GM18517 (cell line): ENCODE results near the gene TUT7.
A peak's percentile ranks its signal among the peaks of the same experiment; 100 is the strongest.
"Not testable (repeated sequence)": the region's sequence is repeated elsewhere in the genome, so short reads cannot be mapped to it uniquely, and the experiment has no call there.

Source experiments
- ATAC-seq: cut with Tn5 transposase; IDR thresholded peaks from one replicate; pipeline ENCODE4 v1.9.1; 2021; ENCODE audit warnings: mild to moderate bottlenecking, moderate library complexity; ENCODE audit not compliant: unreplicated experiment

Gene TUT7

GRCh38 chr9:86354011-86354817 lies at the start of gene TUT7:
TSS of gene TUT7 (minus strand) at chr9:86354410. CDS start at chr9:86353199, 1,211 bp downstream.
- peak; percentile 70 for ATAC-seq

GRCh38 chr9:86402591-86402990 lies 48.4 kb upstream of the TUT7 start:
- ATAC-seq, result no peak

DNA sequence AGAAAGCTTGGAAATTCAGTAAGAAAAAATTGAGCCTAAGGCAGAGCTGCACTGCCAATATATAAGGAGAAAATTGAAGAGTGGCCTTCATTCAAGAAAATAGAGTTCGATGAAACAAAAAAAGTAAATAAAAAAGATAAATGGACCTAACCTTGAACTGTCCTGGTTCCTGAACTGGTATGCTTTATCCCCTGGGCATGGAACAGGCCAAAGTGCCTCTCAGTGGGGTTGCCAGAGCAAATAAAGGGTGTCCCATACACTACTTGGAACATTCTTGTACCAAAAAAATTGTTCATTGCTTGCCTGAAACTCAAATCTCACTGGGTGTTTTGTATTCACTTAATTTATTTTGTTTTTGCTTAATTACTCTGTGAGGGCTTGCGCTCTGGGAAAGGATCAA lies 42.2 kb upstream of the TUT7 start:
- ATAC-seq, result no peak

- not testable (repeated sequence) for ATAC-seq
Measured at GRCh38 chr9:86390184-86390583, 36.0 kb upstream of the TUT7 start.

- no peak for ATAC-seq
Measured at GRCh38 chr9:86389628-86390027, 35.4 kb upstream of the TUT7 start.

DNA sequence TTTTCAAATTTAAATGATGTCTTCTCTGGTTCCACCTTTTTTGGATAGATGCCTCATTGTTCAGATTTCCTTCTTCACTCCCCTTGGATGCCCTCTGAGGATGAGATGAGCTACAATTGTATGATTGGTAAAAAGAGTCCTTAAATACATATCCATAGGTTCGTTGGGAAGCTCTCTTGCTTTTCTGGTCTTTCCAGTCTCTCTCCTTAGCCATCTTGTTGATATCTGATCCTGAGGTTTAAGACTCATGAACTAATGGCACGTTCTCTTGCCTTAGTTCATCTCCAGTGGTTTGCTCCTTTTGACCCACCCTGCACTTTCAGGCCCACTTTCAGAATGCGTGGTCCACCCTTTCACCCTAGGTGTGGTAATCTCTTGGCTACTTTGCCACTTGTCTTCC lies 33.2 kb upstream of the TUT7 start:
- ATAC-seq, result no peak

DNA sequence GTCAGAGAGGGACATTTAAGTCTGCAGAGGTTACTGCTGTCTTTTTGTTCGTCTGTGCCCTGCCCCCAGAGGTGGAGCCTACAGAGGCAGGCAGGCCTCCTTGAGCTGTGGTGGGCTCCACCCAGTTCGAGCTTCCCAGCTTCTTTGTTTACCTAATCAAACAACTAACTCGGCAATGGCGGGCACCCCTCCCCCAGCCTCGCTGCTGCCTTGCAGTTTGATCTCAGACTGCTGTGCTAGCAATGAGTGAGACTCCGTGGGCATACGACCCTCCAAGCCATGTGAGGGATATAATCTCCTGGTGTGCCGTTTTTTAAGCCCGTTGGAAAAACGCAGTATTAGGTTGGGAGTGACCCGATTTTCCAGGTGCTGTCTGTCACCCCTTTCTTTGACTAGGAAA lies 28.8 kb upstream of the TUT7 start:
- ATAC-seq, result not testable (repeated sequence)

GRCh38 chr9:86376016-86376415 lies 21.8 kb upstream of the TUT7 start:
- no peak for ATAC-seq

DNA sequence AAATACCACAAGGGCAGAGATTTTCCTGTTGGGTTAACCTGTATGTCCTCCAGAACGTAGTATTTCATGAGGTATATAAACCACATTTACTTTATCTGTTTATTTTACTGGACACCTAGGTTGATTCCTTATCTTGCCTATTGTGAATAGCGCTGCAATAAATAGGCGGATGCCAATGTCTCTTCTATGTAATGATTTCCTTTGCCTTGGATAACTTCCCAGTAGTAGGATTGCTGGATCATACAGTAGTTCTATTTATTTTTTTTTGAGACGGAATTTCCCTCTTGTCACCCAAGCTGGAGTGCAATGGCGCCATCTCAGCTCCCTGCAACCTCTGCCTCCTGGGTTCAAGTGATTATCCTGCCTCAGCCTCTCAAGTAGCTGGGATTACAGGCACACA lies 15.6 kb upstream of the TUT7 start:
- no peak for ATAC-seq

DNA sequence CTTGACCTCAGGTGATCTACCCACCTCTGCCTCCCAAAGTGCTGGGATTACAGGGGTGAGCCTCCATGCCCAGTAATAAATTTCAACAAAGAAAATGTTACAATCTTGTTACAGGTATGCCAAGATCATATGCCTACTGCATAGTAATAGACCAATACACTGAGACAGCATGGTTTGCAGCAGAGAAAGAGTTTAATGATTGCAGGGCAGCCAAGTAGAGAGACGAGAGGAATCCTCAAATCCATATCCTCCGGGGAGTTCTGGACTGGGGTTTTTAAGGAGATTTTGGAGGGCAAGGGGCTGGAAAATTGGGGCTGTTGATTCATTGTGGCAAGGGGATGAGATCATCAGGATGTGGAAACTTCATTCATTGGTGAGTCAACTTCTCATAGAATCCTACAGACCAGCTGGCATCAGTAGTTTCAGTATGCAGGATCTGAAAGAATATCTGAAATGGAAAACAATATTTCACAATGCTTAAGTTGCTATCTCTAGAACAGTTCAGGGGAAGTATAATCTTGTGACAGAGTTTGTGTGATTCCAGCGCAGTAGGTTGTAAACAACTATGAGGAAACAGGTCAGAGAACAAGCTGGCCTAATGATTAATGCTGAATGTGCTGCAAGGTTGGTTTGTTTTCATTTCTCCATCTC lies 14.8 kb upstream of the TUT7 start:
- no peak for ATAC-seq

DNA sequence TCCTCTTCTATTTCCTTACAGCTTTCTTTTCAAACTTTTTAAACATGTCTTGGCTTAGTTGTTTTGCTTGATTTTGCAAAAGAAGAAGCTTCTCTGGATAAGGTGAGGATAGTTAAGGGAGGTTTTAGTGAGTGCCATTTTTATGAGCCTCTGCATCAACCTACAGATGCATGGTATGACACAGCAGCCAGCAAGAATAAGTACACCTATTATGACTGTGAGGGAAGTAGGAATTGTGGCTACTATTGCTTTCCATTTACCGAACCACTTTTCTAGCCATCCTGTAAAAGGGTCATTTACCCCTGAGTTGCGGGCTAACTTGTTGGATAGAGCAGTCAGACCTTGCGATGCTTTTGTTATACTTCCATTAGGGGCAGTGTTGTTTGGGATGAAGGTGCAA lies 7.0 kb upstream of the TUT7 start:
- no peak for ATAC-seq

DNA sequence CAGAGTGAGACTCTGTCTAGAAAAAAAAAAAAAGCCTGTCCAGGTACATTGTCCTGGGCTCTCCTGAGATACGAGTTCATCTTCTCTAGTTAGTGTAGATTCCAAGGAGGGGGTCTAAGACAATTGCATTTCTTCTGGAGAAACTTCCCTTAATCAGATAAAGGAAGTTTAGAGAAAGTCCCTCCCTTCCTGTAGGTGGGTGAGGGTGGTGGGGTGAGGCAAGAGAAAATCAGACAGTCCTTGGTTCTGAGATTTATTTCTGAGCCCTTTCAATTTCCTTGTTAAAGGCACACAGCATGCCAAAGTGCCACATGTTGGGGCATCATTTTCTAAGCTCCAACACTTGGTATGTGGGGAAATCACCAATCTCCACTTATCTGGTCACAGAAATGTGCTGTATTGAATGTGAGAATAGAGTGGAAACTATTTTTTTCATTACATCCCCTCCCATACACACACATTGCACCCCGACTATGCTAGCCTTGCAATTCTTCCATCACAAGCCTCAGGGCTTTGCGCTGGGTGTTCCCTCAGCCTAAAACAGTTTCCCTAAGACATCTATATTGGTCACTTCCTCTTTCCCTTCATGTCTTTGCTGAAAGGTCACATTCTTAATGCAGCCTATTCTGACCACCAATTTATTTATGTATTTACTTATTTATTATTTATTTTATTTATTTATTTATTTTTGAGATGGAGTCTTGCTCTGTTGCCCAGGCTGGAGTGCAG lies 5.1 kb upstream of the TUT7 start:
- no peak for ATAC-seq

- ATAC-seq, result no peak
Measured at GRCh38 chr9:86356871-86357866, 3.0 kb upstream of the TUT7 start.

DNA sequence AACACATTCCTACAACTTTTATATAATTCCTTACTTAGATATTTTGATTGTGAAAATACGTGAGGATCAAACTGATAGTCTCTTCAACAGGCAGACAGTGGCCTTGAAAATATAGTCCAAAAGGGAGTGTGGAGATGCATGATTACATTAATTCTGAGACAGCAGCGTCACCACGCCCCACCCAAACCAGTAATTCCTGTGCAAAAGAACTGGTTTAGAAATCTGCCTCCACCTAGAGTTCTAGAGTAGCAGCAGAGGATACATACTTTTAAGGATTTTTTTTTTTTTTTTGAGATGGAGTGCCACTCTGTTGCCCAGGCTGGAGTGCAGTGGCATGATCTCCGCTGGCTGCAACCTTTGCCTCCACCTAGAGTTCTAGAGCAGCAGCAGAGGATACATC lies 1.6 kb upstream of the TUT7 start:
- no peak for ATAC-seq

DNA sequence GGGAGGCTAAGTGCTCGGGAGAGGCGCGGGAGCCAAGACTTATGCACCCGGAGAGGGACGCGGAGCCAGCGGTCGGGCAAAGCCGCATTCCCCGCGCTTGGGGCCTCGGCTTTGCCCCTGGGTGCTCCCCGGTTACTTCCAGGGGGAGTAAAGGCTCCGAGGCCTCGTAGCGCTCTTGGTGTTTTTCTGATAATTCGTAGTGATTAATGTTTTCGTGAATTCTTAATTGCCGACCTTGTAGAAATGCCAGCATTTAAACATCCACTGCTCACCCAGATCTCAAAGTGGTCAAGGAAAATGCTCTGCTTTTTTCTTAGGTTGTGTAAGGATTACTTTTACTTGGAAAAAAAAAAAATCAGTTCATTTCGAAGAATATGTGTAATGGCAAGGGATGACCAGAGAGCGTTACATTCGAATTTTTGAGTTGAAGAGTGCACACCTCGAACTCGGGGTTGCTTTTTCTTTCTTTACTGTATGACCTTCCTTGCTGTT lies 654 bp upstream of the TUT7 start:
- no peak for ATAC-seq

DNA sequence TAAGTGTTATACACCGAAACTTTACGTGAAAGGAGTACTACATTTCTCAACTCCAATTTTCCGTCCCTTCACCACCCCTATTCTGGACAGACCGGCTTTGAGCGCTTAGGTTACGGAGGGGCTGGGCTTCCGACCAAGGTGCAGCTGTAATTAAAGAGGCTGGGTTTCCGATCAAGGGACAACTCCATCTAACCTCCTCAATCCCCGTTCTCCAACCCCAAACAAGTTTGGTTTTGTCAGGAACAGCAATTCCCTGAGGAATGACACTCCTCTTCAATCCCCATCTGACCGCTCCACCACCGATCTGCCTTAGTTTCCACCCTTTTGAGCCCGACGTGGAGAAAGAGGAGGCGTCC lies 577 bp downstream of the TUT7 start:
- no peak for ATAC-seq

- no peak for ATAC-seq
Measured at GRCh38 chr9:86352440-86353077, 1.7 kb downstream of the TUT7 start.

DNA sequence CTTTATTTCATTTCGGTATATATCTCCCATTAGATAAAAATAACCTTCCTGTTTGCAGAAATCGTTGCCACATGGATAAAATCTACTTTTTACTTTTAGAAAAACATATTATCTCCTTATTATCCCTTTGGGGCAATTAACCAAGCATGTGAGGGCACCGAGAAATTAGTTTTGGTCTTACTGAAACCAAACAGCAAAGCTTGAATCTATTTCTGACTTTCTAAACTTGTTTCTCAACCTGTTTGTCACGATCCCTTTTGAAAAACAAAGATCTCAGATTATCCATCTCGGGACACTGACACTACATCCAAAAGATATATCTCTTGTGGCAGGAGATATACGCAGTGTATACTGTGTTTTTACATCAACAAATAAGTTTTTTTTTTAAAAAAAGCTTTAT lies 2.3 kb downstream of the TUT7 start:
- ATAC-seq, result no peak

GRCh38 chr9:86350006-86350760 lies 4.0 kb downstream of the TUT7 start:
- peak; percentile 29 for ATAC-seq
